Cardiac ventricle fibroblast (primary cell): ENCODE results near the gene IZUMO2. TPM values are rescaled to one million over a fixed set of nuclear protein-coding genes. Genes with fewer than 3 reads are reported as not detected.

Source experiments
- total RNA-seq: library from RNA; depleted of rRNA; stranded (reverse); fragments of >200 nt; gene quantifications from 2 replicates; pipeline ENCODE4 v1.2.3, GENCODE V29; 2015

IZUMO2 gene
- total RNA-seq, result not detected in 2 replicates

GRCh38 chr19:50162988-50163387, at the start of gene IZUMO2:
Gene IZUMO2, minus strand, starts transcription at chr19:50163281. Its CDS starts 87 bp downstream, at chr19:50163194.

GRCh38 chr19:50203281-50204080, 40.4 kb upstream of the IZUMO2 start, which contains the start of gene MYH14:
Gene MYH14, plus strand, starts transcription at chr19:50203622. Its CDS starts 6,744 bp downstream, at chr19:50210366.

Other genes with a start within 250 kb of the IZUMO2 start
- gene ATF5, start 234.1 kb downstream of the IZUMO2 start, total RNA-seq, result 8.7 and 12.3 TPM in 2 replicates
- 21.0 and 25.6 TPM in 2 replicates for gene NUP62, start 233.8 kb downstream of the IZUMO2 start, total RNA-seq
- gene SIGLEC11, start 202.1 kb downstream of the IZUMO2 start, total RNA-seq, result not detected in 2 replicates
- 19.2 and 20.8 TPM in 2 replicates for gene VRK3, start 137.9 kb downstream of the IZUMO2 start, total RNA-seq
- 6.8 and 10.6 TPM in 2 replicates for gene ZNF473, start 137.3 kb downstream of the IZUMO2 start, total RNA-seq
- gene MYH14, start 40.3 kb upstream of the IZUMO2 start, total RNA-seq, result 0.19 TPM in 1 of 2 replicates, not detected in the other
- gene KCNC3, start 166.1 kb upstream of the IZUMO2 start, total RNA-seq, result 0.20 and 0.25 TPM in 2 replicates
- not detected in 2 replicates for gene NAPSA, start 202.4 kb upstream of the IZUMO2 start, total RNA-seq
- gene NR1H2, start 213.2 kb upstream of the IZUMO2 start, total RNA-seq, result 77.4 and 87.6 TPM in 2 replicates
- gene POLD1, start 221.1 kb upstream of the IZUMO2 start, total RNA-seq, result 16.2 and 16.6 TPM in 2 replicates